IMR-90 (cell line): ENCODE results near the gene FTHL17. TPM values are rescaled to one million over a fixed set of nuclear protein-coding genes. Genes with fewer than 3 reads are reported as not detected.

Experiments
- ATAC-seq: fragments of 200-7000 bp; cut with Tn5 transposase; 2 replicates; pipeline ENCODE4 v1.9.1; 2020; ENCODE audit warnings: low read depth, mild to moderate bottlenecking, moderate library complexity
- BruUV-seq: library from RNA; stranded (reverse); fragments of 400-500 nt; replicated peaks from 2 replicates; lab custom pipeline; 2021; lab: Mats Ljungman, UMichigan
- CTCF ChIA-PET: fragments of 300-600 bp; formaldehyde crosslinking; extraction: SDS; loops from one replicate; lab custom pipeline; 2021; ENCODE audit warnings: antibody characterized with exemption; lab: Yijun Ruan, JAX
- POLR2A ChIA-PET: fragments of 300-600 bp; sonication (Branson Sonifier 250); formaldehyde crosslinking; loops from one replicate; lab custom pipeline; 2022; ENCODE audit warnings: antibody characterized with exemption; ENCODE audit not compliant: unreplicated experiment; lab: Charles Lee
- DNase-seq: peaks from one replicate; pipeline ENCODE4 v3.0.0; 2013
- H2AFZ ChIP-seq: replicated peaks from 2 replicates; pipeline ENCODE3; 2013; ENCODE audit warnings: low read length, mild to moderate bottlenecking; ENCODE audit not compliant: poor library complexity
- H2AK5ac ChIP-seq: 2 replicates; pipeline ENCODE4 v1.6.1; 2013; ENCODE audit warnings: low read depth, low read length, inconsistent platforms
- H2AK9ac ChIP-seq: replicated peaks from 2 replicates; pipeline ENCODE3; 2013; ENCODE audit warnings: mild to moderate bottlenecking, low read depth, low read length, moderate library complexity; ENCODE audit not compliant: poor library complexity
- H2BK120ac ChIP-seq: 2 replicates; pipeline ENCODE4 v1.6.1; 2013; ENCODE audit warnings: low read depth, low read length, inconsistent platforms
- H2BK15ac ChIP-seq: 3 replicates; pipeline ENCODE4 v1.6.1; 2013; ENCODE audit warnings: low read depth, low read length, inconsistent platforms
- H2BK20ac ChIP-seq: 2 replicates; pipeline ENCODE4 v1.6.1; 2013; ENCODE audit warnings: low read depth, mild to moderate bottlenecking, inconsistent platforms, low read length, moderate library complexity
- H2BK5ac ChIP-seq: 2 replicates; pipeline ENCODE4 v1.6.1; 2013; ENCODE audit warnings: mild to moderate bottlenecking, low read depth, low read length, inconsistent platforms; ENCODE audit not compliant: poor library complexity, severe bottlenecking
- H3K14ac ChIP-seq: replicated peaks from 2 replicates; pipeline ENCODE4 v1.6.1; 2013; ENCODE audit warnings: low read depth, low read length, inconsistent platforms
- H3K18ac ChIP-seq: 2 replicates; pipeline ENCODE4 v1.6.1; 2013; ENCODE audit warnings: low read depth, low read length, control low read depth
- H3K23ac ChIP-seq: 2 replicates; pipeline ENCODE4 v1.6.1; 2013; ENCODE audit warnings: low read depth, low read length, inconsistent platforms
- H3K27ac ChIP-seq: 2 replicates; pipeline ENCODE4 v1.5.1; 2013; ENCODE audit warnings: mild to moderate bottlenecking, control low read depth, low read length; ENCODE audit not compliant: insufficient read depth
- H3K27me3 ChIP-seq: 2 replicates; pipeline ENCODE4 v1.6.1; 2013; ENCODE audit warnings: low read length; ENCODE audit not compliant: control insufficient read depth, insufficient read depth
- H3K36me3 ChIP-seq: 2 replicates; pipeline ENCODE4 v1.6.1; 2013; ENCODE audit warnings: low read length, mixed read lengths; ENCODE audit not compliant: control insufficient read depth, insufficient read depth
- H3K4ac ChIP-seq: 2 replicates; pipeline ENCODE4 v1.6.1; 2013; ENCODE audit warnings: low read depth, low read length, inconsistent platforms
- H3K4me1 ChIP-seq: 2 replicates; pipeline ENCODE4 v1.6.1; 2013; ENCODE audit warnings: low read length, mixed read lengths; ENCODE audit not compliant: control insufficient read depth, insufficient read depth
- H3K4me2 ChIP-seq: 2 replicates; pipeline ENCODE4 v1.6.1; 2013; ENCODE audit warnings: low read depth, mild to moderate bottlenecking, control low read depth, low read length, moderate library complexity
- H3K4me3 ChIP-seq: 2 replicates; pipeline ENCODE4 v1.5.1; 2013; ENCODE audit warnings: low read depth, mild to moderate bottlenecking, control low read depth, low read length, moderate library complexity; ENCODE audit not compliant: insufficient read depth
- H3K56ac ChIP-seq: 2 replicates; pipeline ENCODE4 v1.6.1; 2013; ENCODE audit warnings: low read length, inconsistent platforms; ENCODE audit not compliant: insufficient read depth; ENCODE audit errors: extremely low read depth
- H3K79me1 ChIP-seq, 2 experiments: 2 replicates each; pipeline ENCODE4 v1.6.1; 2013; ENCODE audit warnings: low read length in 2 of 2, inconsistent platforms in 1 of 2, low read depth in 1 of 2
- H3K9ac ChIP-seq: 2 replicates; pipeline ENCODE4 v1.6.1; 2013; ENCODE audit warnings: low read depth, low read length, control low read depth
- H3K9me1 ChIP-seq: 2 replicates; pipeline ENCODE4 v1.6.1; 2013; ENCODE audit warnings: low read length, inconsistent platforms; ENCODE audit not compliant: insufficient read depth
- H3K9me3 ChIP-seq: 2 replicates; pipeline ENCODE4 v1.6.1; 2013; ENCODE audit warnings: low read length; ENCODE audit not compliant: control insufficient read depth, insufficient read depth
- H4K20me1 ChIP-seq: 2 replicates; pipeline ENCODE4 v1.6.1; 2013; ENCODE audit warnings: low read length, inconsistent platforms; ENCODE audit not compliant: insufficient read depth
- H4K5ac ChIP-seq: 2 replicates; pipeline ENCODE4 v1.6.1; 2013; ENCODE audit warnings: mild to moderate bottlenecking, low read depth, low read length, control low read depth
- H4K8ac ChIP-seq, 2 experiments: 2 replicates each; pipeline ENCODE4 v1.6.1; 2013; ENCODE audit warnings: low read depth in 2 of 2, low read length in 2 of 2, control low read depth in 1 of 2, inconsistent platforms in 1 of 2
- H4K91ac ChIP-seq: 2 replicates; pipeline ENCODE4 v1.6.1; 2013; ENCODE audit warnings: low read depth, low read length, inconsistent platforms; ENCODE audit not compliant: insufficient read depth
- BHLHE40 ChIP-seq: fragments of 150-350 bp; IDR thresholded peaks from 2 replicates; pipeline ENCODE4 v1.6.1; 2016; ENCODE audit warnings: mild to moderate bottlenecking, low read depth, low read length
- CEBPB ChIP-seq: IDR thresholded peaks from 2 replicates; pipeline ENCODE4 v1.6.1; 2012; ENCODE audit warnings: low read depth, low read length, improper control_type of control experiment
- CHD1 ChIP-seq: IDR thresholded peaks from 2 replicates; pipeline ENCODE4 v1.6.1; 2012; ENCODE audit warnings: low read depth, low read length, improper control_type of control experiment
- FOS ChIP-seq: fragments of 150-350 bp; IDR thresholded peaks from 2 replicates; pipeline ENCODE4 v1.6.1; 2016; ENCODE audit warnings: low read depth, low read length
- MAFK ChIP-seq: IDR thresholded peaks from 2 replicates; pipeline ENCODE4 v1.6.1; 2012; ENCODE audit warnings: low read depth, low read length, improper control_type of control experiment
- MAZ ChIP-seq: IDR thresholded peaks from 2 replicates; pipeline ENCODE4 v1.6.1; 2012; ENCODE audit warnings: low read depth, mild to moderate bottlenecking, low read length, improper control_type of control experiment, moderate library complexity, borderline replicate concordance
- MXI1 ChIP-seq: IDR thresholded peaks from 2 replicates; pipeline ENCODE4 v1.6.1; 2012; ENCODE audit warnings: low read depth, mild to moderate bottlenecking, low read length, moderate library complexity, borderline replicate concordance
- NFE2L2 ChIP-seq: fragments of 150-350 bp; IDR thresholded peaks from 2 replicates; pipeline ENCODE4 v1.6.1; 2016; ENCODE audit warnings: low read depth, mild to moderate bottlenecking, low read length
- POLR2A ChIP-seq: IDR thresholded peaks from 2 replicates; pipeline ENCODE4 v1.6.1; 2012; ENCODE audit warnings: mild to moderate bottlenecking, low read depth, low read length
- RAD21 ChIP-seq: IDR thresholded peaks from 2 replicates; pipeline ENCODE4 v1.6.1; 2012; ENCODE audit warnings: low read length, improper control_type of control experiment
- RCOR1 ChIP-seq: IDR thresholded peaks from 2 replicates; pipeline ENCODE4 v1.6.1; 2012; ENCODE audit warnings: mild to moderate bottlenecking, low read length, improper control_type of control experiment; ENCODE audit not compliant: insufficient replicate concordance
- RFX5 ChIP-seq: IDR thresholded peaks from 2 replicates; pipeline ENCODE4 v1.8.0; 2012; ENCODE audit warnings: low read depth, mild to moderate bottlenecking, low read length, moderate library complexity
- SMC3 ChIP-seq: fragments of 150-350 bp; IDR thresholded peaks from 2 replicates; pipeline ENCODE4 v1.6.1; 2016; ENCODE audit warnings: low read depth, mild to moderate bottlenecking, antibody characterized with exemption, low read length, moderate library complexity
- WGBS, 2 experiments: methylation state at CpG; one replicate each; pipeline versions ENCODE4 v1.1.5 to v1.1.7; 2013; ENCODE audit warnings: missing lambda C conversion rate in 2 of 2; ENCODE audit not compliant: insufficient read length in 1 of 2; ENCODE audit errors: extremely low coverage in 2 of 2; 5-methylcytosine and 5-hydroxymethylcytosine counted together
- dilution Hi-C: fragments of 300-500 bp; cut with HindIII; formaldehyde crosslinking; loops from one replicate; pipeline ENCODE4 v1.14.3; 2018; ENCODE audit warnings: low sequenced_read_pairs; ENCODE audit not compliant: unreplicated experiment
- in situ Hi-C: fragments of 300-500 bp; cut with MboI; formaldehyde crosslinking; loops from 3 replicates; pipeline ENCODE4 v1.14.3; 2019; ENCODE audit warnings: low sequenced_read_pairs, inconsistent platforms, mixed read lengths
- intact Hi-C: fragments of 100-400 bp; cut with micrococcal nuclease; formaldehyde crosslinking; loops from 2 replicates; pipeline ENCODE4 v1.10.0; 2022
- polyA plus RNA-seq, 3 experiments: library from polyadenylated mRNA; depleted of rRNA; stranded (reverse); fragments of >200 nt; gene quantifications; 2 replicates each; pipeline ENCODE4 v1.2.3, GENCODE V29; 2012; ENCODE audit warnings: low replicate concordance in 1 of 3
- total RNA-seq: library from RNA; depleted of rRNA; stranded (reverse); fragments of >200 nt; gene quantifications from 2 replicates; pipeline ENCODE4 v1.2.3, GENCODE V29; 2012
- TF ChIP-seq, protein P1 (sequence below): fragments of 150-350 bp; IDR thresholded peaks from 2 replicates; pipeline ENCODE4 v1.6.1; 2016; ENCODE audit warnings: low read depth, mild to moderate bottlenecking, low read length, moderate library complexity, borderline replicate concordance
- TF ChIP-seq, protein P2 (sequence below): fragments of 150-350 bp; IDR thresholded peaks from 2 replicates; pipeline ENCODE4 v1.6.1; 2017; ENCODE audit warnings: mild to moderate bottlenecking, antibody characterized with exemption, low read length, low read depth
- TF ChIP-seq, protein P3 (sequence below): conservative IDR thresholded peaks from 2 replicates; pipeline ENCODE4 v1.5.1; 2012; ENCODE audit warnings: mild to moderate bottlenecking, low read depth, low read length, improper control_type of control experiment

The FTHL17 gene
- total and polyA plus RNA-seq, 2 of the 4 experiments (the other 2 are of a cell fraction): not detected

DNA sequence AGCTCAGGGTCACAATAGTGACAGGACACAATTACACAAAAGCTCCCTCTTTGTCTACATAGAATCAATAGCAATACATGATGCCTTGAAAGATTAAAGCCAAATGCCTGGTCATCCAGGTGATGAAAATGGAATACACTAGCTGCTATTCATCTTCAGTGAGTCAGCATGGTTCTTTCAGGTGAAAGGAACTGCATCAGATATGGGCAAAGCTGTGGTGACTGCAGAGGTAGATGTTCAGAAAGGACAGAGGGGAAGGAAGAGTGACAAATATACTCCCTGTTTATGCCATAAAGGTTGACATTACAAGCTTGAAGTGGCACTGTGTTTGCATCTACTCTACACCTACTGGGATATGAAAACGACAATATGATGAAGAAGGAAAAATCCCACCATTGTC is 20.0 kb upstream of the FTHL17 start:
- Histone ChIP-seq H4K20me1 (no peaks in the 10 kb centered on the region), H2BK5ac (no peak overlapping the region), H3K4me3 (no peak overlapping the region), H4K8ac (no peak overlapping the region), H3K4ac (no peak overlapping the region), H2BK15ac (no peak overlapping the region), H2BK20ac (no peak overlapping the region), H3K18ac (no peak overlapping the region), H2BK120ac (no peak overlapping the region), H3K4me2 (no peak overlapping the region), H2AFZ (no peak overlapping the region), H3K4me1 (no peaks in the 10 kb centered on the region), H3K56ac (no peak overlapping the region), H2AK5ac (no peak overlapping the region), H4K91ac (no peak overlapping the region), H2AK9ac (no peak overlapping the region), H3K9ac (no peak overlapping the region), H3K9me3 (no peaks in the 10 kb centered on the region), H3K27me3 (no peaks in the 10 kb centered on the region), H3K79me1 (no peaks in the 10 kb centered on the region), H3K9me1 (no peaks in the 10 kb centered on the region), H3K23ac (no peak overlapping the region), H3K36me3 (no peaks in the 10 kb centered on the region), H3K14ac (no peak overlapping the region), H3K27ac (no peak overlapping the region), H4K5ac (no peak overlapping the region)
- dilution Hi-C loops: no loop called here
- BruUV-seq: no TSS peak
- in situ Hi-C loops: no loop called here
- no CpG with 5 or more reads among the region's 1 CpG for WGBS, 2 experiments
- no peak for DNase-seq
- TF ChIP-seq BHLHE40 (no peak), RAD21 (no peak), RFX5 (no peak), MAFK (no peak), RCOR1 (no peak), CEBPB (no peak), MXI1 (no peak), NFE2L2 (no peak), SMC3 (no peak), FOS (no peak), CHD1 (no peak), POLR2A (no peak), MAZ (no peak)
- TF ChIP-seq, protein P1, sequence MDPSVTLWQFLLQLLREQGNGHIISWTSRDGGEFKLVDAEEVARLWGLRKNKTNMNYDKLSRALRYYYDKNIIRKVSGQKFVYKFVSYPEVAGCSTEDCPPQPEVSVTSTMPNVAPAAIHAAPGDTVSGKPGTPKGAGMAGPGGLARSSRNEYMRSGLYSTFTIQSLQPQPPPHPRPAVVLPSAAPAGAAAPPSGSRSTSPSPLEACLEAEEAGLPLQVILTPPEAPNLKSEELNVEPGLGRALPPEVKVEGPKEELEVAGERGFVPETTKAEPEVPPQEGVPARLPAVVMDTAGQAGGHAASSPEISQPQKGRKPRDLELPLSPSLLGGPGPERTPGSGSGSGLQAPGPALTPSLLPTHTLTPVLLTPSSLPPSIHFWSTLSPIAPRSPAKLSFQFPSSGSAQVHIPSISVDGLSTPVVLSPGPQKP: no peak
- TF ChIP-seq, protein P2, sequence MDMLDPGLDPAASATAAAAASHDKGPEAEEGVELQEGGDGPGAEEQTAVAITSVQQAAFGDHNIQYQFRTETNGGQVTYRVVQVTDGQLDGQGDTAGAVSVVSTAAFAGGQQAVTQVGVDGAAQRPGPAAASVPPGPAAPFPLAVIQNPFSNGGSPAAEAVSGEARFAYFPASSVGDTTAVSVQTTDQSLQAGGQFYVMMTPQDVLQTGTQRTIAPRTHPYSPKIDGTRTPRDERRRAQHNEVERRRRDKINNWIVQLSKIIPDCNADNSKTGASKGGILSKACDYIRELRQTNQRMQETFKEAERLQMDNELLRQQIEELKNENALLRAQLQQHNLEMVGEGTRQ: no peak
- TF ChIP-seq, protein P3, sequence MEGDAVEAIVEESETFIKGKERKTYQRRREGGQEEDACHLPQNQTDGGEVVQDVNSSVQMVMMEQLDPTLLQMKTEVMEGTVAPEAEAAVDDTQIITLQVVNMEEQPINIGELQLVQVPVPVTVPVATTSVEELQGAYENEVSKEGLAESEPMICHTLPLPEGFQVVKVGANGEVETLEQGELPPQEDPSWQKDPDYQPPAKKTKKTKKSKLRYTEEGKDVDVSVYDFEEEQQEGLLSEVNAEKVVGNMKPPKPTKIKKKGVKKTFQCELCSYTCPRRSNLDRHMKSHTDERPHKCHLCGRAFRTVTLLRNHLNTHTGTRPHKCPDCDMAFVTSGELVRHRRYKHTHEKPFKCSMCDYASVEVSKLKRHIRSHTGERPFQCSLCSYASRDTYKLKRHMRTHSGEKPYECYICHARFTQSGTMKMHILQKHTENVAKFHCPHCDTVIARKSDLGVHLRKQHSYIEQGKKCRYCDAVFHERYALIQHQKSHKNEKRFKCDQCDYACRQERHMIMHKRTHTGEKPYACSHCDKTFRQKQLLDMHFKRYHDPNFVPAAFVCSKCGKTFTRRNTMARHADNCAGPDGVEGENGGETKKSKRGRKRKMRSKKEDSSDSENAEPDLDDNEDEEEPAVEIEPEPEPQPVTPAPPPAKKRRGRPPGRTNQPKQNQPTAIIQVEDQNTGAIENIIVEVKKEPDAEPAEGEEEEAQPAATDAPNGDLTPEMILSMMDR: no peak
- CTCF ChIA-PET: no interaction called here
- no peak for ATAC-seq
- intact Hi-C loops: no loop called here
- POLR2A ChIA-PET: no interaction called here
